Myometrial cell (primary cell): ENCODE measurements around the gene LAMA2. TPM values are rescaled to one million over a fixed set of nuclear protein-coding genes. Genes with fewer than 3 reads are reported as not detected.

Experiments
- total RNA-seq: library from RNA; depleted of rRNA; stranded (reverse); fragments of >200 nt; gene quantifications from 2 replicates; pipeline ENCODE4 v1.2.3, GENCODE V29; 2015

Gene LAMA2, protein sequence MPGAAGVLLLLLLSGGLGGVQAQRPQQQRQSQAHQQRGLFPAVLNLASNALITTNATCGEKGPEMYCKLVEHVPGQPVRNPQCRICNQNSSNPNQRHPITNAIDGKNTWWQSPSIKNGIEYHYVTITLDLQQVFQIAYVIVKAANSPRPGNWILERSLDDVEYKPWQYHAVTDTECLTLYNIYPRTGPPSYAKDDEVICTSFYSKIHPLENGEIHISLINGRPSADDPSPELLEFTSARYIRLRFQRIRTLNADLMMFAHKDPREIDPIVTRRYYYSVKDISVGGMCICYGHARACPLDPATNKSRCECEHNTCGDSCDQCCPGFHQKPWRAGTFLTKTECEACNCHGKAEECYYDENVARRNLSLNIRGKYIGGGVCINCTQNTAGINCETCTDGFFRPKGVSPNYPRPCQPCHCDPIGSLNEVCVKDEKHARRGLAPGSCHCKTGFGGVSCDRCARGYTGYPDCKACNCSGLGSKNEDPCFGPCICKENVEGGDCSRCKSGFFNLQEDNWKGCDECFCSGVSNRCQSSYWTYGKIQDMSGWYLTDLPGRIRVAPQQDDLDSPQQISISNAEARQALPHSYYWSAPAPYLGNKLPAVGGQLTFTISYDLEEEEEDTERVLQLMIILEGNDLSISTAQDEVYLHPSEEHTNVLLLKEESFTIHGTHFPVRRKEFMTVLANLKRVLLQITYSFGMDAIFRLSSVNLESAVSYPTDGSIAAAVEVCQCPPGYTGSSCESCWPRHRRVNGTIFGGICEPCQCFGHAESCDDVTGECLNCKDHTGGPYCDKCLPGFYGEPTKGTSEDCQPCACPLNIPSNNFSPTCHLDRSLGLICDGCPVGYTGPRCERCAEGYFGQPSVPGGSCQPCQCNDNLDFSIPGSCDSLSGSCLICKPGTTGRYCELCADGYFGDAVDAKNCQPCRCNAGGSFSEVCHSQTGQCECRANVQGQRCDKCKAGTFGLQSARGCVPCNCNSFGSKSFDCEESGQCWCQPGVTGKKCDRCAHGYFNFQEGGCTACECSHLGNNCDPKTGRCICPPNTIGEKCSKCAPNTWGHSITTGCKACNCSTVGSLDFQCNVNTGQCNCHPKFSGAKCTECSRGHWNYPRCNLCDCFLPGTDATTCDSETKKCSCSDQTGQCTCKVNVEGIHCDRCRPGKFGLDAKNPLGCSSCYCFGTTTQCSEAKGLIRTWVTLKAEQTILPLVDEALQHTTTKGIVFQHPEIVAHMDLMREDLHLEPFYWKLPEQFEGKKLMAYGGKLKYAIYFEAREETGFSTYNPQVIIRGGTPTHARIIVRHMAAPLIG (N-terminal part only)
- total RNA-seq = 42.4 and 54.8 TPM in 2 replicates

DNA sequence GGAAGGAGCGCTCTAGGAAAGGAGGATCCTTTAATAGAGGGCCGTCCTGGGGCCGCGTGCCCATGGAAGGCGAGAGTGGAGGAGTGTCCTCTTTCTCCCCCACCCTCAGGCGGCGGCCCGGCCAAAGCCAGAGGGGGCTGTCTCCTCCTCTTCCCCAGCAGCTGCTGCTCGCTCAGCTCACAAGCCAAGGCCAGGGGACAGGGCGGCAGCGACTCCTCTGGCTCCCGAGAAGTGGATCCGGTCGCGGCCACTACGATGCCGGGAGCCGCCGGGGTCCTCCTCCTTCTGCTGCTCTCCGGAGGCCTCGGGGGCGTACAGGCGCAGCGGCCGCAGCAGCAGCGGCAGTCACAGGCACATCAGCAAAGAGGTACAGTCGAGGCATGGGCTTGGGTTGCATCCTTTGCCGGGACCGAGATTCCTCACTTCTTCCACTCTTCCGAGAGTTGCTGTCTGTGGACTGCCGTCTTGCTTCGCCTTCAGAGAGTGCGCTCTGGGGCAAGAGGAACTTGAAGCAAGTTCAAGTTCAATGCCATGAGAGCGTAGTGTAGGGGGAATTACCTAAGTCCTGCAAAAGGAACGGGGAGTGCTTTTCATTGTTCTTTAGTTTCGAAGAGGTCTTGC is at the start of gene LAMA2:
Gene LAMA2, plus strand, starts transcription at position 148 of the 621 bp plus-strand sequence. Its CDS starts 108 bp downstream, at position 256.

